ENCODE measurements around the gene SLC2A10. TPM values are rescaled to one million over a fixed set of nuclear protein-coding genes. Genes with fewer than 3 reads are reported as not detected.

Gene SLC2A10
- total RNA-seq, result 40.6 and 42.4 TPM in 2 replicates

DNA sequence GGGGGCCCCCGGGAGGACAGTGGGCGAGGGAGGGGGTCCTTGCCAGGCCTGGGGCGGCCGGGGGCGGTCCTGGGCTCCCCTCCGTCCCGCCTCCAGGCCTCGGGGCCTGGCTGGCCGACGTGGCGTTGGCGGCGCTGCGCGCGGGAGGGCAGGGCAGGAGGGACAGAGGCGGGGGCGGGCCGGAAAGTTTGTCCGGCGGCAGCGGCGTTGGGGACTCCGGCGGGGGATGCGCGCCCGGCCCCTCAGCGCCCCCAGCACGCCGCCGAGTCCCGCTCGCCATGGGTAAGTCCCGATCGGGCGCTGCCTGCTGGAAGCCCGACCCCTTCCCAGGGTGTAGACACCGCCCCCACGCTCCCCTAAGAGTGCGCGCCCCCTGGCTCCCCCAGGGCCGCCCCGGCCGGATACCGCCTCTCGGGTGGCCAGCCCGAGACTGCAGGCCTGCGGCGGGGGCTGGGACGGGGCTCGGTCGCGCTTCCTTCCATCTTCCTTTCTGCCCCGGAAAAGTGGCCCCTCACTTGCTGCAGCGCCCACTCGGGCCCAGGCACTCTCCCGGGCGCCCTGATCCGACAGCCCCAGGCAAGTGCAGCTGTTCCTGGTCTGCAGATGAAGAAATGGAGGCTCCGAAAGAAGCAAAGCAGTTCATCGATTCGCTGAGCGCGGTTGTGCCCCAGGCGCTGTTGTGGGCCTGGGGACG is at the start of gene SLC2A10:
TSS of gene SLC2A10 (plus strand) at position 191 of the 694 bp plus-strand sequence. CDS start at position 279, 88 bp downstream.

DNA sequence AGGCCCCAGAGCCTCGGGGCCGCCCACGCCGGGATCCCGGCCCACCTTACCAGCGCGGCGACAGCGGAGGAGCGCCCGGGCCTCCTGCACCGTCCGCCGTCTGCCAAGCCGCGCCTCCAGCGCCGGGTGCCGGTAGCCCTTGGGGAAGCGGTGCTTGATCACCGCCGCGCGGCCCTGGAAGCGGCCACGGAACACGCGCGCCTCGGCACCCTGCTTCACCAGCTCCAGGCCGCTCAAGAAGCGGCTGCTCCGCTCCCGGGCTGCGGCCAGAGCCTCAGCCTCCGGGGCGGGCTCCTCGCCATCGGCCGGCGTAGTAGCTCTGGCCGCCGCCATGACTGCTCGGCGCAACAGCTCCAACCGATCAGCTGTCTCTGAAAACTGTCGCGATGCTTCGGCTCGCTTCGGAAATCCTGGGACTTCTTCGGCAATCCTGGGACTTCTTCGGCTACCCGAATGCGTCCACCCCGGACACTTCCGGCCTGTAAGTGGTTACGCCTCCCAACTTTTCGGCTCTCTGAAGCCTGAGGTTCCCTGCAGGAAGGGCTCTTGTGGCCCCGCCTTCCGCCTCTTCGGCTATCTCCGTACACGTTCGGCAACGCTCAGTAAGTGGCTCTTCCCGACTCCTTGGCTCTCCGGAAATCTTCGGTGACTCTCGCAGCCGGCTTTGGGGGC is 20.2 kb upstream of the SLC2A10 start, which contains the start of gene TP53RK:
TSS of gene TP53RK (minus strand) at position 363 of the 672 bp plus-strand sequence. CDS start at position 333, 30 bp downstream.

Other genes starting within 250 kb of the SLC2A10 start
- 2.4 and 7.0 TPM in 2 replicates for gene ZNF334, start 196.1 kb upstream of the SLC2A10 start, total RNA-seq
- gene OCSTAMP, start 159.0 kb upstream of the SLC2A10 start, total RNA-seq, result not detected in 2 replicates
- gene SLC13A3, start 58.2 kb upstream of the SLC2A10 start, total RNA-seq, result 2.2 and 2.5 TPM in 2 replicates
- 12.3 and 15.4 TPM in 2 replicates for gene TP53RK, start 20.2 kb upstream of the SLC2A10 start, total RNA-seq
- 2.4 and 12.0 TPM in 2 replicates for gene EYA2, start 185.2 kb downstream of the SLC2A10 start, total RNA-seq